T-helper 9 cell (primary cell): ENCODE measurements around the gene ERO1B.
A peak's percentile ranks its signal among the peaks of the same experiment; 100 is the strongest.
"Not testable (repeated sequence)": the region's sequence is repeated elsewhere in the genome, so short reads cannot be mapped to it uniquely, and the experiment has no call there.

Experiments used
- DNase-seq: peaks from one replicate; pipeline ENCODE4 v3.0.0-alpha.2; 2020
- total RNA-seq, 2 donors: gene quantifications; one replicate each; lab custom pipeline; 2026; lab: John Stamatoyannopoulos, UW

Gene ERO1B
- total RNA-seq, result 29.7 to 52.9 reads per million in 2 donors

DNA sequence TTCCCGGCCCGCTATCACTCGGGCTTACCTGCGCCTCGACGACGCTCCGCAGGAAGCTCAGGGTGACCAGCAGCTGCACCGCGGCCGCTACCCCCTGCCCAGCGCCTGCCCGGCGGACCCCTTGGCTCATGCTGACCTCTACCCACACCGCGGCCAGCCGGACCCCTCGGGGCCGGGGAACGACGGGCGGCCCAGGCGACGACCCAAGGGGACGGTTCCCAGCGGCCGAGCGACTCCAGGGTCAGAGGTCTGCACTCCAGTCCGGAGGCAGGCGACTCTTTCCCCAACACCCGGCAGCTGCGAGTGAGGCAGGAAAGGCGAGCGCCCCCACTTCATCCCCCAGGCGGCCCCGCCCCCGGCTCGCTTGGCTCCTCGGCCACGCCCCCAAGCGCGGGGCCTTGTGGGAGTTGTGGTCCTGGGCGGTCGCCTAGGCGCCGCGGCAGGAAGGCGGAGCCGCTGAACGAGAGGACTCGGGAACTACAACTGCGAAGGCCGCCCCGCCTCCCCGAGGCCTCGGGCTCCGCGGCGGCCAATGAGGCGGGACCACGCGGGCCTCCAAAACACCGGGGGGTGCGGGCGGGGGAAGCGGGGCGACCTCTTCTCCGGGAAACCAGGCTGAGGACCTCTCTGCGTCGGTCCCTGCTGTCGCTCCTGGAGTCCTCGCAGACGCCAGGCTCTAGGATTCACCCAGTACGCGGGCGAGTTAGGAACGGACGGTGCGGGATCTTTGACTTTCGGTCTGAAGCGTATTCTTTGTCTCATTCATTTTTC lies at the start of gene ERO1B:
Gene ERO1B, minus strand, starts transcription at position 305 of the 771 bp plus-strand sequence. Its CDS starts 175 bp downstream, at position 130.
- peak; percentile 97 for DNase-seq

DNA sequence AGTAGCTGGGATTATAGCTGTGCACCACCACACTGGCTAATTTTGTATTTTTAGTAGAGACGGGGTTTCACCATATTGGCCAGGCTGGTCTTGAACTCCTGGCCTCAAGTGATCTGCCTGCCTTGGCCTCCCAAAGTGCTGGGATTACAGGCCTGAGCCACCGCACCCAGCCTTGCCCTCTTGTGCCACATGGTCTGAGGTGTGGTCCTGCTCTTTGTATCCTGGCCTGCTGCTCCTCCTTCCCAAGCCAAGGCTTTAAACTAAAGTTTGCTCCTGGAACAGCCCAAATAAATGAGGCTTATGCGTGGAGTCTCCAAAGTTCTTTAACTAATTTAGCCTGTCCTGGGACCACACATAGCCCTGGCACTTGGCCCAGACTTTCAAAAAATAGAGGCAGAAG lies 49.7 kb upstream of the ERO1B start:
- DNase-seq, result not testable (repeated sequence)

- no peak for DNase-seq
Measured at GRCh38 chr1:236326432-236326831, 44.7 kb upstream of the ERO1B start.

GRCh38 chr1:236325567-236325966 lies 43.8 kb upstream of the ERO1B start:
- DNase-seq, result no peak

DNA sequence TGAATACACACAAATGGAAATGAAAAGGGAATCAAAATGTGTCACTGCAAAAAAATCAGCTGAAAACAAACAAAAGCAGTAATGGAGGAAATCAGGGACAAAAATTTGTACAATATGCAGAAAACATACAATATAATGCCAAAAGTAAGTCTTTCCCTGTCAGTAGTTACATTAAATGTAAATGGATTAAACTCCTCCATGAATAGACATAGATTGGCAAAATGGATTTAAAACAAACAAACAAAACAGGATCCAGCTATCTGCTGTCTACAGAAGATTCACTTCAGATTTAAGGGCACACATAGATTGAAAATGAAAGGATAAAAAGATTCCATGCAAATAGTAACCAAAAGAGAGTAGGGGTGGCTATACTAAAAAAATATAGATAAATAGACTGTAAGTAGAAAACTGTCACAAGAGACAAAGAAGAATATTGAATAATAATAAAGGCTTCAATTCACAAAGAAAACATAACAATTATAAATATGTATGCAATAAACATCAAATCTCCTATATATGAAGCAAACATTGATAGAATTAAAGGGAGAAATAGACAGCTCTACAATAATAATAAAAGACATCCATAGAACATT lies 42.2 kb upstream of the ERO1B start:
- no peak for DNase-seq

GRCh38 chr1:236322566-236323409 lies 41.0 kb upstream of the ERO1B start:
- DNase-seq, result no peak

GRCh38 chr1:236321101-236321500 lies 39.3 kb upstream of the ERO1B start:
- DNase-seq, result no peak

- no peak for DNase-seq
Measured at GRCh38 chr1:236320671-236321070, 38.9 kb upstream of the ERO1B start.

DNA sequence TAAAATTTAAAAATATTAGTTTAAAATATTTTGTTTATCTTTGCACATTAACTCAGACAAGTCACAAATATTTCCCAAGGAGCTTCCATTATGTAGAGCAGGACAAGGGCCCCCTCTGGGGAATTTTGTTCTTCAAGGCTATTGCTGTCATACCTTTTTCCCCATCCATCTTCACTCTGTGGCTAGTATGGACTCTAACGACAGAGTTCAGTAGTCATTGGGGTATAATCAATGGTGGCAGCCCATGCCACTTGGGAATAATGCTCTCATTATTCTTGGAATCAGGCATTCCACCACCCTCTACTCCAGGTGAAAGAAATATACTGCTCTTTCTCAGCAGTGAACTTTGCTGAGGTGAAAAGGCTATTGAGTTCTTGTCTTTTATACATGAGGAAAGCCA lies 38.5 kb upstream of the ERO1B start:
- DNase-seq, result no peak

GRCh38 chr1:236316437-236316836 lies 34.7 kb upstream of the ERO1B start:
- no peak for DNase-seq

- no peak for DNase-seq
Measured at GRCh38 chr1:236315518-236315917, 33.8 kb upstream of the ERO1B start.

DNA sequence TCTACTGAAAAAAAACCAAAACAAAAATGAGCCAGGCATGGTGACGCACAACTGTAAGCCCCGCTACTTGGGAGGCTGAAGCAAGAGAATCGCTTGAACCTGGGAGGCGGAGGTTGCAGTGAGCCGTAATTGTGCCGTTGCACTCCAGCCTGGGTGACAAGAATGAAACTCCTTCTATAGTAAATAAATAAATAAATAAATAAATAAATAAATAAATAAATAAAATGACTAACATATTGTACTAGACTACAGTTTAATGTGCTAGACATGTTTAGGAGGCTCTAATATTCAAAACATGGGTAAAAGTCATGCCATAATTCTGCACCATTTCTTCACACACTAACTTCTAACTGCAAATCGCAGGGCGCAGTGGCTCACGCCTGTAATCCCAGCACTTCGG lies 33.3 kb upstream of the ERO1B start:
- DNase-seq, result no peak

DNA sequence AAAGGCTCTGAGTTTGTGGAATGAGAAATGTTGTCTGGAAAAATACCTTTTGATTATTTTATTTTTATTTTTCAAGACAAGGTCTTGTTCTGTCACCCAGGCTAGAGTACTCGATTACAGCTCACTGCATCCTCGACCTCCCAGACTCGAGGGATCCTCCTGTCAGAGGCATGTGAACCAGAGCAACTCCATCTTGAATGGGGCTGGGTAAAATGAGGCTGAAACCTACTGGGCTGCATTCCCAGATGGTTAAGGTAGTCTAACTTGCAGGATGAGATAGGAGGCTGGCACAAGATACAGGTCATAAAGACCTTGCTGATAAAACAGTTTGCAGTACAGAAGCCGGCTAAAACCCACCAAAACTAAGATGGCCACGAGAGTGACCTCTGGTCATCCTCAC lies 32.3 kb upstream of the ERO1B start:
- not testable (repeated sequence) for DNase-seq

DNA sequence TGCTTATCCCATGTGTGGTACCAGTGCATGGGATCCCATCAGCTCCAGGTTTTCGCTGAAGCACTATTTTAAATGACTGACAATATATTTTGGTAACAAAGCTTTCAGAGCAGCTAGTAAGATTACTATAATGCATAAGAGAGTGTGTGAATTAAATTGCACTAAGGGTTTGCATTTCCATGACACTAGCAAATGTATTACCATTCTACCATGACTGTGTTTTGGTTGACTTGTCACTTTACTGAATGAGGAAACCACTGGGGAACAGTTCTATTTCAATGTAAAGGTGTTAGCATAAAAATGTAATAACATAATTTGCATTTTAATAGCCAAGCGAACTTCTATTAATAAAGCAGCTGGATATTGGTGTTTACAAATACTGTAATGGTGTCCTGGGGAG lies 31.7 kb upstream of the ERO1B start:
- no peak for DNase-seq

GRCh38 chr1:236311040-236311439 lies 29.3 kb upstream of the ERO1B start:
- no peak for DNase-seq

- no peak for DNase-seq
Measured at GRCh38 chr1:236308827-236309226, 27.1 kb upstream of the ERO1B start.

DNA sequence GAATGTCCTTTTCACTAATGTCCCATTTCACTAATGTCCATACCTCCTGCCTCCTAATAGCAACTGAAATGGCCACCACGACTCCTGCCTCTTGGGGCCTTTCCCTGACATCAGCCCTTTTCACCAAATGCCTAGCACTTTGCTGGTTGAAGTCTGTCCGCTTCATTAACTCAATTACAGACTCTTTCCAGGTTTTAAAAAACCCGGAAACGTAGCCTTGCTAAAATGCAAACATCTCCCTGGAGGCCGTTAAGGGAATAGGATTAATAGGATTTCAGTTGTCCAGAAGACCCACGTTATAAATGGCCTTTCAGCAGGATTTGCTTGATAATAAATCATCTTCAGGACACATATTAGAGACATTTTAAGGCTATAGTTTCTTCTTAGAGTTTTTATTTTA lies 25.7 kb upstream of the ERO1B start:
- no peak for DNase-seq

DNA sequence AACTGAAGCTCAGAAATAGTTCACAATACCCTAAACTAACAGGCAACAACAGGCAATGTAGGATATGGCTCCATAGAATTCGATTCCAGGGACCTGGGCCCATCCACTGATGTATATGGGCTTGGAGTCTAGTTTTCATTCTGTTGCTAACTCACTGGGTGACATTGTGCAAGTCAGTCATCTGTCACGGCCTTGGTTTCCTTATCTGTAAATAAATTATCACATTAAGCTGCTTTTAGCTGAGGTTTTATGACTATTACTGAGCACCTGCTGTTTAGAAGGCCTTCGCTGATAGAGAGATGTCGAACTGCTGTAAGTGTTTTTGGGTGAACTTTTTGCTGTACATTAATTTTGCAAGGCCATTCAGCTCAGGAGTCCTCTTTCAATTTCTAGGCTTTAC lies 22.9 kb upstream of the ERO1B start:
- no peak for DNase-seq

- no peak for DNase-seq
Measured at GRCh38 chr1:236303675-236304074, 21.9 kb upstream of the ERO1B start.

GRCh38 chr1:236302941-236303340 lies 21.2 kb upstream of the ERO1B start:
- no peak for DNase-seq

DNA sequence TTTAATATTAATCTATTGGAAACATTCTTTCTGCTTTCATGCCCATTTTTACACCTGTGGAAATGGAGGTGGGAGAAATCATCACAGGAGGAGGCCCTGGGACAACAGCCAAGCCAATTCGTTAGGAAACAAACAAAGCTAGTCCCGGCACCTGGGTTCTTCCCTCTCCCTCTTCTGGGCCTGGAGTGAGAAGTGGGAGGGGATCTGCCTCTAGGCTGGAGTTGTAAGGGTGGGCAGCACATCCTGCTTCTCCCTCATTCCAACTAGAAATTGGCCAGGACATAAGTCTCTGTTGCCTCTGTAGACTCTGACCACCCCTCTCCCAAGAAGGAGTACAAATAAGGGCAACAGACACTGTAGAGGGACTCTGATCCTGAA lies 20.2 kb upstream of the ERO1B start:
- no peak for DNase-seq

GRCh38 chr1:236301080-236301957 lies 19.6 kb upstream of the ERO1B start:
- no peak for DNase-seq

DNA sequence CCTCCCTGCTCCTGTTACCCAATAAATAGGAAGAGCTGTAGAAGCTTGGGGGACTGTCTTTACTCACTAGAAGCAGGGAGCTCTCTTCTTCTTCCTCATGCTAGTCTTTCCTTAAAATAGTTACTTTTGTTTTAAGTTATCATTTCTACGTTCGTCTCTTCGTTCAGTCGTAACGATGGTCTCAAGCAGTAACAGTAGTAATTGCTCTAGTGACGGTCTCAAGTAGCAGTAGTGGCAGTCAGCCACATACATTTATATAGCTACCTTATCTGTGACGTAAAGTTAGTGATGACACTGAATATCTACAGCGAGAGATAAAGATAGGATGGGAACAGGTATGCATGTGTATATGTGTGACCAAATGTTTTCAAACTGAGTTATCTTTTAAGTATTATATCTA lies 15.4 kb upstream of the ERO1B start:
- no peak for DNase-seq
